SK-N-SH (cell line): Measurements from ENCODE around the gene IQCK. TPM values are rescaled to one million over a fixed set of nuclear protein-coding genes. Genes with fewer than 3 reads are reported as not detected.

ENCODE experiments used
- CTCF ChIA-PET: fragments of 300-600, 350-600 bp; formaldehyde crosslinking; extraction: SDS; loops from one replicate; lab custom pipeline; 2021; lab: Yijun Ruan, JAX
- POLR2A ChIA-PET: fragments of 350-600 bp; sonication (Branson Sonifier 250); formaldehyde crosslinking; extraction: SDS; loops from one replicate; lab custom pipeline; 2020; ENCODE audit warnings: antibody characterized with exemption, inconsistent platforms; lab: Yijun Ruan, JAX
- DNase-seq: peaks from one replicate; pipeline ENCODE4 v3.0.0; 2012
- H2AFZ ChIP-seq: fragments of 200-600 bp; sonication (generic); 2 replicates; pipeline ENCODE4 v1.8.1; 2016; ENCODE audit warnings: antibody characterized with exemption, mild to moderate bottlenecking, low read depth
- H3F3A ChIP-seq: fragments of 200-600 bp; sonication (generic); replicated peaks from 2 replicates; pipeline ENCODE3; 2016; ENCODE audit warnings: antibody characterized with exemption, mild to moderate bottlenecking; ENCODE audit not compliant: insufficient read depth
- H3K27ac ChIP-seq, 2 experiments: fragments of 200-500 bp in 1 of 2; fragments of 200-600 bp in 1 of 2; sonication (Bioruptor generic) in 1 of 2; sonication (generic), shearing (Covaris generic) in 1 of 2; 2 replicates each; pipeline versions ENCODE4 v1.5.1 to v1.6.1; 2014 to 2016; ENCODE audit warnings: low read depth in 2 of 2, inconsistent platforms in 1 of 2, low read length in 1 of 2, mild to moderate bottlenecking in 1 of 2, mixed read lengths in 1 of 2
- H3K27me3 ChIP-seq: fragments of 200-600 bp; sonication (generic), shearing (Covaris generic); 2 replicates; pipeline ENCODE4 v1.6.1; 2016; ENCODE audit warnings: mixed run types; ENCODE audit not compliant: insufficient read depth
- H3K36me3 ChIP-seq, 2 experiments: fragments of 200-500 bp in 1 of 2; fragments of 200-600 bp in 1 of 2; sonication (Bioruptor generic) in 1 of 2; sonication (generic) in 1 of 2; replicated peaks in 1 of 2; 2 replicates each; pipeline versions ENCODE3 to v1.5.1; 2014 to 2016; ENCODE audit warnings: low read length in 1 of 2, mild to moderate bottlenecking in 1 of 2; ENCODE audit not compliant: insufficient read depth in 2 of 2, control insufficient read depth in 1 of 2
- H3K4me1 ChIP-seq, 2 experiments: fragments of 200-500 bp in 1 of 2; fragments of 200-600 bp in 1 of 2; sonication (Bioruptor generic) in 1 of 2; sonication (generic), shearing (Covaris generic) in 1 of 2; 2 replicates each; pipeline versions ENCODE4 v1.5.1 to v1.6.1; 2014 to 2016; ENCODE audit warnings: low read depth in 1 of 2, low read length in 1 of 2, mixed run types in 1 of 2; ENCODE audit not compliant: insufficient read depth in 2 of 2, control insufficient read depth in 1 of 2
- H3K4me2 ChIP-seq: fragments of 200-600 bp; sonication (generic), shearing (Covaris generic); 2 replicates; pipeline ENCODE4 v1.6.1; 2017; ENCODE audit warnings: mixed run types
- H3K4me3 ChIP-seq, 2 experiments: fragments of 200-500 bp in 1 of 2; fragments of 200-600 bp in 1 of 2; sonication (Bioruptor generic) in 1 of 2; sonication (generic), shearing (Covaris generic) in 1 of 2; 2 replicates each; pipeline versions ENCODE4 v1.5.1 to v1.8.1; 2014 to 2016; ENCODE audit warnings: low read depth in 2 of 2, inconsistent platforms in 1 of 2, low read length in 1 of 2, mild to moderate bottlenecking in 1 of 2, mixed read lengths in 1 of 2, moderate library complexity in 1 of 2
- H3K79me2 ChIP-seq: fragments of 200-600 bp; sonication (generic); 2 replicates; pipeline ENCODE4 v1.8.1; 2017; ENCODE audit warnings: mild to moderate bottlenecking; ENCODE audit not compliant: insufficient read depth
- H3K9ac ChIP-seq: fragments of 200-600 bp; sonication (generic); 2 replicates; pipeline ENCODE4 v1.6.1; 2017; ENCODE audit warnings: mixed run types
- H3K9me2 ChIP-seq: fragments of 200-600 bp; sonication (generic); 2 replicates; pipeline ENCODE4 v1.6.1; 2017; ENCODE audit warnings: mixed run types
- H3K9me3 ChIP-seq: fragments of 200-600 bp; sonication (generic); 2 replicates; pipeline ENCODE4 v1.6.1; 2017; ENCODE audit warnings: mixed run types, mild to moderate bottlenecking, moderate library complexity
- H4K20me1 ChIP-seq: fragments of 200-600 bp; sonication (generic); 2 replicates; pipeline ENCODE4 v1.6.1; 2017; ENCODE audit warnings: mild to moderate bottlenecking, mixed run types; ENCODE audit not compliant: insufficient read depth
- CHD2 ChIP-seq: fragments of 150-350 bp; IDR thresholded peaks from 2 replicates; pipeline ENCODE4 v1.6.1; 2018; ENCODE audit warnings: low read length; ENCODE audit not compliant: partially characterized antibody
- ELF1 ChIP-seq: IDR thresholded peaks from 2 replicates; pipeline ENCODE4 v1.4.0; 2012
- EZH2phosphoT487 ChIP-seq: fragments of 200-600 bp; sonication (generic); IDR thresholded peaks from 2 replicates; pipeline ENCODE4 v1.6.1; 2017; ENCODE audit warnings: low read depth, mixed run types, mild to moderate bottlenecking, antibody characterized with exemption, moderate library complexity, borderline replicate concordance
- FOSL2 ChIP-seq: IDR thresholded peaks from 2 replicates; pipeline ENCODE4 v1.4.0; 2012; ENCODE audit warnings: low read depth, mild to moderate bottlenecking, moderate library complexity, borderline replicate concordance
- FOXJ3 ChIP-seq: sonication (generic); formaldehyde crosslinking; IDR thresholded peaks from 2 replicates; pipeline ENCODE4 v1.5.1; 2020; ENCODE audit warnings: mild to moderate bottlenecking, missing genetic modification reagents
- GABPA ChIP-seq: IDR thresholded peaks from 2 replicates; pipeline ENCODE4 v1.4.0; 2012; ENCODE audit warnings: low read depth, mild to moderate bottlenecking
- GATA2 ChIP-seq: sonication (generic); formaldehyde crosslinking; IDR thresholded peaks from 2 replicates; pipeline ENCODE4 v1.5.0; 2020; ENCODE audit warnings: mild to moderate bottlenecking, missing genetic modification reagents
- IRF3 ChIP-seq: fragments of 150-350 bp; IDR thresholded peaks from 2 replicates; pipeline ENCODE4 v1.6.1; 2016; ENCODE audit warnings: mild to moderate bottlenecking, low read depth, low read length
- JUND ChIP-seq: IDR thresholded peaks from 2 replicates; pipeline ENCODE4 v1.4.0; 2012
- MEF2A ChIP-seq: IDR thresholded peaks from 2 replicates; pipeline ENCODE4 v1.4.0; 2012; ENCODE audit warnings: low read depth, borderline replicate concordance
- NFIC ChIP-seq: IDR thresholded peaks from 2 replicates; pipeline ENCODE4 v1.4.0; 2012; ENCODE audit warnings: borderline replicate concordance
- NRF1 ChIP-seq: IDR thresholded peaks from 2 replicates; pipeline ENCODE4 v1.6.1; 2012; ENCODE audit warnings: low read depth, mild to moderate bottlenecking, low read length
- POLR2AphosphoS5 ChIP-seq: IDR thresholded peaks from 2 replicates; pipeline ENCODE4 v1.6.1; 2012; ENCODE audit warnings: low read depth, low read length
- RCOR1 ChIP-seq: fragments of 150-350 bp; IDR thresholded peaks from 2 replicates; pipeline ENCODE4 v1.6.1; 2017; ENCODE audit warnings: antibody characterized with exemption, low read length
- TCF12 ChIP-seq: IDR thresholded peaks from 2 replicates; pipeline ENCODE4 v1.4.0; 2012
- USF1 ChIP-seq: IDR thresholded peaks from 2 replicates; pipeline ENCODE4 v1.4.0; 2012; ENCODE audit warnings: low read depth, borderline replicate concordance
- YY1 ChIP-seq: IDR thresholded peaks from 2 replicates; pipeline ENCODE4 v1.4.0; 2012; ENCODE audit warnings: low read depth, mild to moderate bottlenecking
- WGBS: methylation state at CpG from one replicate; pipeline ENCODE4 v1.1.6; 2017; ENCODE audit warnings: low lambda C conversion rate; 5-methylcytosine and 5-hydroxymethylcytosine counted together
- polyA plus RNA-seq, 3 experiments: library from polyadenylated mRNA; depleted of rRNA; stranded (reverse); fragments of >200 nt; gene quantifications; 2 replicates each; pipeline ENCODE4 v1.2.3, GENCODE V29; 2012
- TF ChIP-seq, protein P1 (sequence below): IDR thresholded peaks from 2 replicates; pipeline ENCODE4 v1.6.1; 2012; ENCODE audit warnings: mild to moderate bottlenecking, low read depth, low read length, moderate library complexity
- TF ChIP-seq, protein P2 (sequence below): IDR thresholded peaks from 2 replicates; pipeline ENCODE4 v1.4.0; 2012; ENCODE audit warnings: low read depth, borderline replicate concordance

IQCK gene
- polyA plus RNA-seq, 1 of the 3 experiments (the other 2 are of a cell fraction) = 7.3 TPM

DNA sequence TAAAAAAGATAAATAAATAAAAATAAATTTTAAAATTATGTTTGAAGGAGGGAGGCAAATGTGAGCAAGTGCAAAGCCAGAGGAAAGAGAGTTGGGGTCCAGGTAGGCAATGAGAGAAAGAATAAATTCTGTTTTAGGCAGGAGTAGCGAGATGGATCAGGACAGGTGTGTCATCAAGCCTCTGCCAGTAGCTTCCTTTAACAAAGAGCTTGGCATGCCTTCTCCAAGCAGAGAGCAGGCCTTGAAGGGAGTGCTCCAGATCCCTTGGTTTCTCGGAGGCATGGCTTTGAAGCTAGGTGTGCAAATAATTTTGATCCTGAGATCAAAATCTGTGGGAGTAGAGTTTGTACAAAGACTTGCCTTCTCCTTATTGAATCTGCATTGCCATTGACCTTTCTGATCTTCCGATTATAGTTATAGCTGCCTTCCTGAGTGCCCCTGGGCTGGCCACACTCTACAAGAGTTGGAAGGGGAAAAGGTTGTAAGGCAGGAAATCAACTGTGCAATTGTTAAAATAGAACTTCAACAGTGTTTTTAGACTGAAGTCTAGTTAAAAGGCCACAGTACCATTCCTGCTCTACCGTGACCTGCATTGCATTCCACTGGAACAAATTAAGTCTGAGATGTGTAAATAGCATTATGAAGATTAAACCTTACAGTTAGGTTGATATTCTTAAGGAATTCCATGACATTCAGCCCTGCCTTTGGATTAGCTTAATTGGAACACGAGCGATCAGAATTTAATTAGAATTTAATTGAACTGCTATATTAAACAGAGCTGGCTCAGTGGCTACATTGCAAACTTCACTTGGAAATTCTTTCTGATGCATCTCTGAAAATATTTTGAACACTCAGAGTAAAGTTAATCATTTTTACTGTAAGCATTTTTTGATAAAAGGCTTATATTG, 33.7 kb downstream of the IQCK start:
- CTCF ChIA-PET = no interaction called here
- POLR2A ChIA-PET = no interaction called here
- H3K4me3 ChIP-seq = no peak overlapping the region

More for the DNA sequence above, 33.7 kb downstream of the IQCK start:
- 97% methylated on average over 6 of the region's 6 CpGs for WGBS
- Histone ChIP-seq H3K36me3 (no peaks in the 10 kb centered on the region), H3K27me3 (no peaks in the 10 kb centered on the region), H3K4me2 (no peak overlapping the region), H2AFZ (no peak overlapping the region), H3K9ac (no peak overlapping the region), H3K79me2 (no peaks in the 10 kb centered on the region), H3K9me2 (no peaks in the 10 kb centered on the region), H4K20me1 (no peaks in the 10 kb centered on the region), H3K9me3 (no peaks in the 10 kb centered on the region), H3K4me1 (peaks cover 0 to 8% of the 10 kb centered on the region in 2 experiments; a peak in 2 of 4 replicates), H3F3A (no peaks in the 10 kb centered on the region), H3K27ac (no peak overlapping the region)
- TF ChIP-seq RCOR1 (no peak), CHD2 (no peak), NFIC (no peak), TCF12 (no peak), JUND (no peak), YY1 (no peak), IRF3 (no peak), FOSL2 (no peak), USF1 (no peak), EZH2phosphoT487 (no peak), GABPA (no peak), ELF1 (no peak), MEF2A (no peak), GATA2 (CRISPR knock-in tag) (no peak), POLR2AphosphoS5 (no peak), NRF1 (no peak), FOXJ3 (CRISPR knock-in tag) (no peak)
- TF ChIP-seq, protein P1, sequence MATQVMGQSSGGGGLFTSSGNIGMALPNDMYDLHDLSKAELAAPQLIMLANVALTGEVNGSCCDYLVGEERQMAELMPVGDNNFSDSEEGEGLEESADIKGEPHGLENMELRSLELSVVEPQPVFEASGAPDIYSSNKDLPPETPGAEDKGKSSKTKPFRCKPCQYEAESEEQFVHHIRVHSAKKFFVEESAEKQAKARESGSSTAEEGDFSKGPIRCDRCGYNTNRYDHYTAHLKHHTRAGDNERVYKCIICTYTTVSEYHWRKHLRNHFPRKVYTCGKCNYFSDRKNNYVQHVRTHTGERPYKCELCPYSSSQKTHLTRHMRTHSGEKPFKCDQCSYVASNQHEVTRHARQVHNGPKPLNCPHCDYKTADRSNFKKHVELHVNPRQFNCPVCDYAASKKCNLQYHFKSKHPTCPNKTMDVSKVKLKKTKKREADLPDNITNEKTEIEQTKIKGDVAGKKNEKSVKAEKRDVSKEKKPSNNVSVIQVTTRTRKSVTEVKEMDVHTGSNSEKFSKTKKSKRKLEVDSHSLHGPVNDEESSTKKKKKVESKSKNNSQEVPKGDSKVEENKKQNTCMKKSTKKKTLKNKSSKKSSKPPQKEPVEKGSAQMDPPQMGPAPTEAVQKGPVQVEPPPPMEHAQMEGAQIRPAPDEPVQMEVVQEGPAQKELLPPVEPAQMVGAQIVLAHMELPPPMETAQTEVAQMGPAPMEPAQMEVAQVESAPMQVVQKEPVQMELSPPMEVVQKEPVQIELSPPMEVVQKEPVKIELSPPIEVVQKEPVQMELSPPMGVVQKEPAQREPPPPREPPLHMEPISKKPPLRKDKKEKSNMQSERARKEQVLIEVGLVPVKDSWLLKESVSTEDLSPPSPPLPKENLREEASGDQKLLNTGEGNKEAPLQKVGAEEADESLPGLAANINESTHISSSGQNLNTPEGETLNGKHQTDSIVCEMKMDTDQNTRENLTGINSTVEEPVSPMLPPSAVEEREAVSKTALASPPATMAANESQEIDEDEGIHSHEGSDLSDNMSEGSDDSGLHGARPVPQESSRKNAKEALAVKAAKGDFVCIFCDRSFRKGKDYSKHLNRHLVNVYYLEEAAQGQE = no peak
- TF ChIP-seq, protein P2, sequence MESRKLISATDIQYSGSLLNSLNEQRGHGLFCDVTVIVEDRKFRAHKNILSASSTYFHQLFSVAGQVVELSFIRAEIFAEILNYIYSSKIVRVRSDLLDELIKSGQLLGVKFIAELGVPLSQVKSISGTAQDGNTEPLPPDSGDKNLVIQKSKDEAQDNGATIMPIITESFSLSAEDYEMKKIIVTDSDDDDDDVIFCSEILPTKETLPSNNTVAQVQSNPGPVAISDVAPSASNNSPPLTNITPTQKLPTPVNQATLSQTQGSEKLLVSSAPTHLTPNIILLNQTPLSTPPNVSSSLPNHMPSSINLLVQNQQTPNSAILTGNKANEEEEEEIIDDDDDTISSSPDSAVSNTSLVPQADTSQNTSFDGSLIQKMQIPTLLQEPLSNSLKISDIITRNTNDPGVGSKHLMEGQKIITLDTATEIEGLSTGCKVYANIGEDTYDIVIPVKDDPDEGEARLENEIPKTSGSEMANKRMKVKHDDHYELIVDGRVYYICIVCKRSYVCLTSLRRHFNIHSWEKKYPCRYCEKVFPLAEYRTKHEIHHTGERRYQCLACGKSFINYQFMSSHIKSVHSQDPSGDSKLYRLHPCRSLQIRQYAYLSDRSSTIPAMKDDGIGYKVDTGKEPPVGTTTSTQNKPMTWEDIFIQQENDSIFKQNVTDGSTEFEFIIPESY = no peak
- no peak for DNase-seq
